GM20000 (cell line): ENCODE results near the gene FAM9C.

Experiments
- DNase-seq: peaks from one replicate; pipeline ENCODE4 v3.0.0; 2012; ENCODE audit warnings: low spot score
- TF ChIP-seq, protein P1 (sequence below): IDR thresholded peaks from 2 replicates; pipeline ENCODE4 v1.5.1; 2012; ENCODE audit warnings: mild to moderate bottlenecking, control low read depth; ENCODE audit errors: extremely low read depth, missing control alignments

Gene FAM9C

DNA sequence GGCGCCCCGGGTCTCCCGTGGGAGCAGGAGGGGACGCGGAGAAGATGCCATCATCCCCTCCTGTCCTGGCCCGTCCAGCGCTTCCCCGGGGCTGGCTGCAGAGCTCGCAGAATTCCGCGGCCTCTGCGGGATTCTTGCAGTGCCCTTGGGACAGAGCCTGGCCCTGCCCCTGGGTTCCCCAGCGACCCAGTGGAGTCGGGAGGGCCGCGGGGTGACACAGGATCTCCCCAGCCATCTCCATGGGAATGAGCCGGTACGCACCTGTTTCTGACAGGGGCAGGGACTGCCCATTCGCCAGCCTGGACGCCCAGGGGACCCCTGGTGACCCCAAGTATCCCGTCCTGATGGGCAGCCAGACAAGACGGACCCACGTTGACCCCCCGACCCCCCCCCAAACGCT lies 482 bp downstream of the FAM9C start:
- DNase-seq: no peak
- TF ChIP-seq, protein P1, sequence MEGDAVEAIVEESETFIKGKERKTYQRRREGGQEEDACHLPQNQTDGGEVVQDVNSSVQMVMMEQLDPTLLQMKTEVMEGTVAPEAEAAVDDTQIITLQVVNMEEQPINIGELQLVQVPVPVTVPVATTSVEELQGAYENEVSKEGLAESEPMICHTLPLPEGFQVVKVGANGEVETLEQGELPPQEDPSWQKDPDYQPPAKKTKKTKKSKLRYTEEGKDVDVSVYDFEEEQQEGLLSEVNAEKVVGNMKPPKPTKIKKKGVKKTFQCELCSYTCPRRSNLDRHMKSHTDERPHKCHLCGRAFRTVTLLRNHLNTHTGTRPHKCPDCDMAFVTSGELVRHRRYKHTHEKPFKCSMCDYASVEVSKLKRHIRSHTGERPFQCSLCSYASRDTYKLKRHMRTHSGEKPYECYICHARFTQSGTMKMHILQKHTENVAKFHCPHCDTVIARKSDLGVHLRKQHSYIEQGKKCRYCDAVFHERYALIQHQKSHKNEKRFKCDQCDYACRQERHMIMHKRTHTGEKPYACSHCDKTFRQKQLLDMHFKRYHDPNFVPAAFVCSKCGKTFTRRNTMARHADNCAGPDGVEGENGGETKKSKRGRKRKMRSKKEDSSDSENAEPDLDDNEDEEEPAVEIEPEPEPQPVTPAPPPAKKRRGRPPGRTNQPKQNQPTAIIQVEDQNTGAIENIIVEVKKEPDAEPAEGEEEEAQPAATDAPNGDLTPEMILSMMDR: no peak

DNA sequence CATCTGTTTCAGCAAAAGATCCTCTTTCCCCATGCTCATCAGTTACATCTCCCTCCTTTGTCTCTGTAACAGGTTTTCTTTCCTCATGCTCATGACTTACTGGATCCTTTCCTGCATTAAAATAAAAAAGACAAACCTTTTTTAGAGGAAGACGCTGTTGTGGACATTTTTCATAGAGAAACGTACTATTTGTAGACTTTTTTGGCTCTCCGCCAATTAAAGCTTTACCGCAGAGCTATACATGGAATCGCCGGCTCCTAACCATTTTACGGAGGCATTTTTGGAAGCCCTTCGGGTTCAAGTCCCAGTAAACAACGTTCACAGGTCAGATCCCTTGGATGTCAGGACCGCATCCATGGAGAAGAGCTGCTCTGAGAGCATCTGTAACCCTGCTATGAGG lies 1.3 kb downstream of the FAM9C start:
- no peak for DNase-seq
- TF ChIP-seq, protein P1: no peak

DNA sequence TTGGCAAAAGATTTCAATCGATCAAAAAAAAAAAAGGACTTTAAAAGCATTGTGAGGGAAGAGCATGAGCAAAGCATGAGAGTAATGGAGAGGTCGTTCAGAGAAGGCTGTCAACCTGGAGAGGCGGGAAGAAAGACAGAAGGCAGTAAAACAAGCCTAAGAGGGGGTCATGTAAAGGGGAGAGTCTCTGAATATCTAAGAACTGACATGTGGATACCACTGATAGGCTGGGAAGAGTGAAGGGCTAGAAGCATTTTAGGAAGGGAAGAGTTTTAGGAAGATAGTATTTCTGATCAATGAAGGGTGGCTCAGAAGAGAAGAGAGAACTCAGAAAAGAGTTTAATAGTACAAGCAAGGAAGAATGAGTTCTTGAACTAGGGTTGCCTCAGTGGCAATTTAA lies 7.5 kb downstream of the FAM9C start:
- TF ChIP-seq, protein P1: no peak
- DNase-seq: no peak

DNA sequence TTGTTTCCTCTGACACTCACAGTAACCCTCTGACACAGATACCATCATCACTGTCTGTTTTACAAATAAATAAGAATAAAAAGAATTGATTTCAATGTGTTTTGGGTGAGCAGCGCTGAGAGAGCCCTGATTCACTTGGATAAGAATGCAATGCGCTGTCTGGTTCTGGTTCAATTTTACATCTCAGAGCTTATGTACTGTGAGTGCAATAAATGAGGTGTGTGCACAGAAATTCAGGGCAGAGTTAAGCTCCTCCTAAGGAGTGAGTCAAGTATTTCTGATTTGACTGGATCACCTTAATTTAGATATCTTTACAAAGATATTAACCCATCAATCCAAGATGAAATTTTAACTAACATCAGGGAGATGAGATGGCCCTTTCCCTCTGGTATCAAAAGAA lies 11.2 kb downstream of the FAM9C start:
- TF ChIP-seq, protein P1: no peak
- no peak for DNase-seq

DNA sequence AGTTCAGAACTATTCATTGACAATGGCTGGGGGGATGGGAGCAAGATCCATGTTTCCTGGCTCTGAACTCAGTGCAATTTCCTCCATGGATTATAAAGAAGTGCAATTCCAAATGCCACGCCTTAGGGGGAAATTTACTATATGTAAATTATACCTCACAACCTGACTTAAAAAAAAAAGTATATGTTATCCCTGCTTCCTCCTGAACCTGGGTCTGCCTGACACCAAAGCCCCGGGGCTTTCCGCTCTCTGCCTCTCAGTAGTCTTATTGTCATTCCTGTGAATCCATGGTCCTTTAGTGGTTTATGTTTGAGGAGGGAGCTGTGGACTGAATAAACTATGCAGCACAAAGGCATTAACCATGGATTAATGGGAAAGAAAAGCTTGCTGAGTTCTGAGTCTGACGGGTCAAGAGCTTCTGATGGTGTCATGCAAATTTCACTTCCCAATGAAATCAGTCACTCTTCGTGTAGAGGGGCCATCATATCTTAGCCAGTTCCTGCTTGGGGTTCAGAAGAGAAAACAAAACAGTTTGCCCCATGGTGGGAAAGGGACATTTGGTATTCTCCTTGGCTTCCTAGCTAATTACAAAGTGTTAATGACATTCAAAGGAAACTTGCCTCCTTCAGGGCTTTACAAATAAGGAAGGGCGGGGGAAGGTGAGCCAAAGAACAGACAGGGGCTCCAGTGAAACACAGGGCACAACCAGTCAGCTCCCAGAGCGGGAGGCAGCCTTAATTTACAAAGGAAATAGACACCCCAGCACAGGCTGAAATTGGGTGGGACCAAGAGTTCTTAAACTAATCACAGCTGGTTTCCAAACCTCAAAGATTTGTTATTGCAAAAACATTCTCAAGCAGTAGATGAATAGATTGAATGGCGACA lies 14.3 kb downstream of the FAM9C start:
- TF ChIP-seq, protein P1: no peak
- DNase-seq: no peak

DNA sequence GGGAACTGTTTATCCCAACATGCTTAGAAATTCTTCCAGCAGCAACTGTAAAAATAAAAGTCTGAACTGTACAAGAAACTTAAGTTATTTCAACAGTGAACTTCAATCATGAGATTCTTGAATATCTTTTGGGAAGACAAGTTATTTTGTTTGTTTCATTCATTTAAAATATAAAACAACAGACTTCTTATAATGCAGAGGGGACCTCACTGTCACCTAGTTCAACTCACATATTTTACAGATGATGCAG lies 14.9 kb downstream of the FAM9C start:
- DNase-seq: no peak
- TF ChIP-seq, protein P1: no peak

DNA sequence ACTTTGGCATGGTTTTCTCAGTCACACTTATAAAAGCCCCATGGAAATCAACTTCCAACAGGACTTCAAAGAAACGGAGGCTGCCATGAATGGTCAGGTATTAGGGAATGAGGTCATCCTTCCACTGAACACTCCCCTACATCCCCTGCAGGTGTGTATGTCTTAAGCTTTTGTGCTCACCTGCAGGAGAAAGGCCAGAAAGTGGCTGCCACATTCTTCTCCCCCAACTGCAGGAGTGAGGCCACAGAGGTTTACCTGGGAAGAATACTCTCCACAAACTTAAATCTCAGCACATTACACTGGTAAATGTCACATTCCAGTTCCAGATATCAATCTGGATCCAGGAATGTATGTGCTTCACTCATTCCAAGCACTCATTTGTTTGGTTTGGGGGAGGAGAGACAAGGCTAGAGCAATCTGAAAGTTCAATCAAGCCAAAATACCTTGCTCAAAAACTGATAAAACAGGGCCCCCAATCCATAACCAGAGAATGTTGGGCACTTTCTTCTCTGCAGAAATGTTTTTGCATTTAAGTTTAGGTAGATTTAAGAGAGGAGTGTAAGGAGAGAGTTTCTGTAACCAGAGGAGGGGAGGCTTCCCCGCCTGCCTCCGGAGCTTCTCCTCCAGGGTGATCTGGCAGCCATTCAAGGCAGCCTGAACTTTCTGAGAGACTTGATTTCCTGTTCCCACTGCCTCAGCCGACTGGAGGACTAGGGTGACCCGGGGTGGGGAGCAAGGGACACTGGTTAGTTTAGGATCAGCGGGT lies 15.4 kb downstream of the FAM9C start:
- DNase-seq: no peak
- TF ChIP-seq, protein P1: no peak
